Calu3 (cell line): ENCODE data around the gene CALY. TPM values are rescaled to one million over a fixed set of nuclear protein-coding genes. Genes with fewer than 3 reads are reported as not detected.

Experiments
- BruUV-seq: library from RNA; stranded (reverse); fragments of 400-500 nt; replicated peaks from 2 replicates; lab custom pipeline; 2021; lab: Mats Ljungman, UMichigan
- CTCF ChIA-PET: fragments of 300-600 bp; sonication (Branson Sonifier 250); formaldehyde crosslinking; loops from one replicate; lab custom pipeline; 2022; ENCODE audit warnings: antibody characterized with exemption; lab: Charles Lee
- DNase-seq: peaks from one replicate; pipeline ENCODE4 v3.0.0; 2022
- H3K27ac Mint-ChIP-seq: one replicate; pipeline ENCODE4 v1.8.0; 2022; ENCODE audit warnings: mixed read lengths; ENCODE audit not compliant: unreplicated experiment
- H3K27me3 Mint-ChIP-seq: one replicate; pipeline ENCODE4 v1.8.0; 2022; ENCODE audit warnings: mixed read lengths; ENCODE audit not compliant: unreplicated experiment
- H3K36me3 Mint-ChIP-seq: one replicate; pipeline ENCODE4 v1.8.0; 2022; ENCODE audit warnings: mild to moderate bottlenecking, moderate library complexity, mixed read lengths; ENCODE audit not compliant: insufficient read depth, unreplicated experiment
- H3K4me1 Mint-ChIP-seq: one replicate; pipeline ENCODE4 v1.8.0; 2022; ENCODE audit warnings: mild to moderate bottlenecking, low read depth, mixed read lengths; ENCODE audit not compliant: unreplicated experiment
- H3K4me3 Mint-ChIP-seq: one replicate; pipeline ENCODE4 v1.8.0; 2022; ENCODE audit warnings: mild to moderate bottlenecking, low read depth, moderate library complexity, mixed read lengths; ENCODE audit not compliant: unreplicated experiment
- H3K9me3 Mint-ChIP-seq: one replicate; pipeline ENCODE4 v1.8.0; 2022; ENCODE audit warnings: low read depth, mixed read lengths; ENCODE audit not compliant: unreplicated experiment
- intact Hi-C: fragments of 100-400 bp; cut with micrococcal nuclease; formaldehyde crosslinking; loops from one replicate; pipeline ENCODE4 v1.10.0; 2022; ENCODE audit not compliant: unreplicated experiment
- total RNA-seq: library from RNA; stranded (reverse); gene quantifications from 2 replicates; pipeline ENCODE4 v1.2.3, GENCODE V29; 2022
- TF ChIP-seq, protein P1 (sequence below): fragments of 200-600 bp; IDR thresholded peaks from one replicate; pipeline ENCODE4 v1.8.0; 2022; ENCODE audit warnings: antibody characterized with exemption; ENCODE audit not compliant: unreplicated experiment

The CALY gene
- total RNA-seq, 1 experiment from 2014 or later: not detected

DNA sequence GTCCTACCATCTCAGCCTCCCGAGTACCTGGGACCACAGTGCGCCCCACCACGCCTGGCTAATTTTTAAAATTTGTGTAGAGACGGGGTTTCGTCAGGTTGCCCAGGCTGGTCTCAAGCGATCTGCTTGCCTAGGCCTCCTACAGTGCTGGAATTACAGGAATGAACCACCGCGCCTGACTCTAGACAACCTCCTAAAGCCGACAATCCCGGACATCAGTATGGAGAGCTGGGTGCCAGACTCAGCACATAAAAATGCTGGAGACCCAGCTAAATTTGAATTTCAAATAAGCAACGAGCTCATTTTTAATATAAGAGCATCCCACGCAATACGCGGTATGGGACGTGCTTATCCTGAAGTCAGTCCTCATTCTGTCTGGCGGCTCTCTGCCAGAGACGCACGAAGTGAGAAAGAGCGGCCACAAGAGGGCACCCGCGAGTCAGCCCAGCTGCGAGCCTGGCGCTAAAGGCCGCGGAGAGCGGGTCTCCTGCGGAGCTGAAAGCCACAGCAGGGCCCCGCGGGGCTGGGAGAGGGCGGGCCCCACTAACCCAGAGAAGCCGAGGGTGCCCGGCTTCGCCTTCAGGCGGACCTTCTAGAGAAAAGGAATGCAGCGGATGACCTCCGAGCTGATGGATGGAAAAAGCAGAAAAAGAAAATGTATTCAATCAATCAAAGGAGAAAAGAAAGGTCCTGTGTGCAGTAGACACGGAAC, 7.0 kb downstream of the CALY start:
- Mint-ChIP-seq H3K4me1 (peaks cover 11% of the 10 kb centered on the region), H3K36me3 (no peaks in the 10 kb centered on the region), H3K27ac (no peak overlapping the region), H3K4me3 (peak overlapping the region; percentile 74), H3K27me3 (peaks cover 89% of the 10 kb centered on the region), H3K9me3 (no peaks in the 10 kb centered on the region)
- intact Hi-C loops: no loop called here
- CTCF ChIA-PET: interaction anchor here (1.1 kb wide), 1 partner anchor 228 kb away, joined by 3 read pairs; no protein-coding TSS in a partner anchor
- no TSS peak for BruUV-seq
- TF ChIP-seq, protein P1, sequence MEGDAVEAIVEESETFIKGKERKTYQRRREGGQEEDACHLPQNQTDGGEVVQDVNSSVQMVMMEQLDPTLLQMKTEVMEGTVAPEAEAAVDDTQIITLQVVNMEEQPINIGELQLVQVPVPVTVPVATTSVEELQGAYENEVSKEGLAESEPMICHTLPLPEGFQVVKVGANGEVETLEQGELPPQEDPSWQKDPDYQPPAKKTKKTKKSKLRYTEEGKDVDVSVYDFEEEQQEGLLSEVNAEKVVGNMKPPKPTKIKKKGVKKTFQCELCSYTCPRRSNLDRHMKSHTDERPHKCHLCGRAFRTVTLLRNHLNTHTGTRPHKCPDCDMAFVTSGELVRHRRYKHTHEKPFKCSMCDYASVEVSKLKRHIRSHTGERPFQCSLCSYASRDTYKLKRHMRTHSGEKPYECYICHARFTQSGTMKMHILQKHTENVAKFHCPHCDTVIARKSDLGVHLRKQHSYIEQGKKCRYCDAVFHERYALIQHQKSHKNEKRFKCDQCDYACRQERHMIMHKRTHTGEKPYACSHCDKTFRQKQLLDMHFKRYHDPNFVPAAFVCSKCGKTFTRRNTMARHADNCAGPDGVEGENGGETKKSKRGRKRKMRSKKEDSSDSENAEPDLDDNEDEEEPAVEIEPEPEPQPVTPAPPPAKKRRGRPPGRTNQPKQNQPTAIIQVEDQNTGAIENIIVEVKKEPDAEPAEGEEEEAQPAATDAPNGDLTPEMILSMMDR: peak; percentile 68
- peak; percentile 86 for DNase-seq

DNA sequence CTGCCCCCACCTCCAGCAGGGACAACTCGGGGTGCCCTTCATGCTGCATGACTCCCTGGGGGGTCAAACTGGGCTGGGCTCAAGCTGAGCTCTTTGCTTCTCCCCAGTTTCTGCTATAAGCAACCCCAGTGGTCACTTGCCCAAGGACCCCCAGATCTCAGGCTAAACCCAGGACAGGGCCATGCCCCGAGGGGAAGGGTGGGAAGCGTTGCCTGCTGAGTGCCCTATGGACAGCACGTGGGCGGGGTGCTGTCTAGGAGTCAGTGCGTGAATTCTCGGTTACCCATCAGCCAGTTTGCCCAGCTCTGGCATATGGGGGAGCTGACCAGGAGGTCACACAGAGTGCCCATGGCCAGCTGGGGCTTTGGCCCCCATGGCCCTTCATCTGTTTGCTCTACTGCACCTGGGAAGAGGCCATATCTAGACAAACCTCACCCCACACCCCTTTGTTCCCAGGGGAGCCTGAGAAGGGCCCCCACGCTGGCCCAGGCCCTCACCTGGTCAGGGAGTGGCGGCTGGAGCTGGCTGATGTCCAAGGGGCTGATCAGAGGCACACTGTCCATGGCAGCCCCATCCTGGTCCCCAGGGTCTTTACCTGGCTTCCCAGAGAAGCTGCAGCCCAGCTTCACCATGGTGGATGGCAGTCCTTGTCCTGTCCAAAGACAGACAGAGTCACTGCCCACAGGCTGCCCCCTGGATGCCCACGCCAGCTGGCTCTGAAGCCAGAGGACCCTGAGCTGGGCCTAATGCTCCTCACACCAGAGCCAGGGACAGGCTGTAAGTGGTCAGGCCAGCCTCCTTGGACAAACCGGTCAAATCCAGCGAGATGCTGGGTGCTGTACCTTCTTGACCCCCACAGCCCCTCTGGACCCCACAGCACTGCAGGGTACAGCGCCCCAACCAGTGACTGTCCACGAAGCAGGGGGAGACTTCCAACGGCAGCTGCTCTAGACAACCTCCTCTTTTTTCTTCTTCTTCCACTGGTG, 8.0 kb downstream of the CALY start:
- Mint-ChIP-seq H3K9me3 (no peaks in the 10 kb centered on the region), H3K27me3 (peaks cover 79% of the 10 kb centered on the region), H3K36me3 (no peaks in the 10 kb centered on the region), H3K4me1 (peaks cover 11% of the 10 kb centered on the region), H3K4me3 (no peak overlapping the region), H3K27ac (no peak overlapping the region)
- TF ChIP-seq, protein P1: no peak
- no TSS peak for BruUV-seq
- intact Hi-C loops: no loop called here
- CTCF ChIA-PET: interaction anchor here (1.1 kb wide), 1 partner anchor 229 kb away, joined by 3 read pairs; no protein-coding TSS in a partner anchor
- DNase-seq: no peak

DNA sequence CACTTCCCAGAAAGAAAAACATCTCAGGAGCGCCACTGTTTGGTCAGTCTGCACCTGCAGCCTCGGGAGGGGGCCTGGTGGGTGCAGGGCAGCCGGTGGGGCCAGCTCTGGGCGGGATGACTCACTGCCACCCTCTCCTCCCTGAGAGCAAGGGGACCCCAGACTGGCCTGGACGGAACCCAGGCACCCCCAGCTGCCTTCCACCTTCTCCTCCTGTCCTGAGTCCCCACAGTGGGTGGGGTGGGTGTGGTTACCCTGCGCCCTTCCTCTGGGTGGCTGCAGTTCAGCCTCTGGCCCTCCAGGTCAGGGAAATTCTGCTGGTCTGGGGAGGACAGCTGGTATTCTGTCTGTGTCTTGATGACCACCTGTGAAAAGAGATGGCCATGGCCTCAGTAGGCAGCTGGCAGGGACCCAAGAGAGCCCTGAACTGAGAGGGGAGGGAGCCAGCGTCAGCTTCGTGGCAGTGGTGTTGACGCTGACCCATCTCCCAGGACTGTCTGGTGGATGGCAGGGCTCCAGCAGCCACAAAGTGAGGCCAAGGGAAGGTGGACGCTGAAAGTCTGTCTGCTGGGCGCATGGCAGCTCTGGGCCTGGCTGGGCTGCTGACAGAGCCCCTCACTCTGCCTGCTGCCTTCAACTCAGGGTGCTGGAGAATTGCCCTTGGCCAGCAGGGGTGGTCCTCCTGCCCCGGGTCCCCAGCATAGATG, 8.9 kb downstream of the CALY start:
- H3K4me1 Mint-ChIP-seq: peaks cover 11% of the 10 kb centered on the region
- no peak overlapping the region for H3K4me3 Mint-ChIP-seq
- CTCF ChIA-PET: no interaction called here
- H3K27ac Mint-ChIP-seq: no peak overlapping the region
- DNase-seq: no peak
- intact Hi-C loops: no loop called here
- H3K27me3 Mint-ChIP-seq: peaks cover 70% of the 10 kb centered on the region
- no peaks in the 10 kb centered on the region for H3K9me3 Mint-ChIP-seq
- H3K36me3 Mint-ChIP-seq: no peaks in the 10 kb centered on the region
- TF ChIP-seq, protein P1: no peak
- BruUV-seq: no TSS peak
